K562 (cell line): ENCODE measurements around the gene FARP1. TPM values are rescaled to one million over a fixed set of nuclear protein-coding genes. Genes with fewer than 3 reads are reported as not detected.

Experiments used
- ATAC-seq: fragments of 200-7000 bp; cut with Tn5 transposase; 3 replicates; pipeline ENCODE4 v1.9.1; 2020; ENCODE audit warnings: moderate library complexity
- BruUV-seq: library from RNA; stranded (reverse); fragments of 400-500 nt; replicated peaks from 2 replicates; lab custom pipeline; 2021; lab: Mats Ljungman, UMichigan
- CTCF ChIA-PET: fragments of 300-600 bp; formaldehyde crosslinking; extraction: SDS; loops from one replicate; lab custom pipeline; 2021; ENCODE audit warnings: low intra/inter-chr PET ratio; lab: Yijun Ruan, JAX
- POLR2A ChIA-PET: fragments of 300-600, 350-650 bp; sonication (Branson Sonifier 250); formaldehyde crosslinking; extraction: SDS; loops from one replicate; lab custom pipeline; 2021; ENCODE audit warnings: antibody characterized with exemption, inconsistent platforms; lab: Yijun Ruan, JAX
- DNase-seq, 4 experiments: peaks; one replicate each; pipeline versions ENCODE4 v3.0.0 to v3.0.0-alpha.2; 2011 to 2018; ENCODE audit warnings: low spot score in 3 of 4, mixed read lengths in 3 of 4; ENCODE audit errors: extremely low read depth in 1 of 4
- FAIRE-seq: peaks from 2 replicates; lab custom pipeline; 2011; peaks lifted over from hg19 to GRCh38; lab: Jason Lieb, UNC
- H2AFZ ChIP-seq: 2 replicates; pipeline ENCODE4 v1.6.0; 2011; ENCODE audit warnings: low read depth, low read length, control low read depth, inconsistent platforms
- H3K27ac ChIP-seq: fragments of 200-600 bp; 3 replicates; pipeline ENCODE4 v1.8.0; 2011; ENCODE audit warnings: low read depth, mild to moderate bottlenecking, control low read depth, inconsistent platforms, low read length, moderate library complexity, mixed read lengths; ENCODE audit errors: extremely low read depth
- H3K27me3 ChIP-seq, 2 experiments: fragments of 300-600 bp in 1 of 2; 2 replicates in 1 of 2; 3 replicates in 1 of 2; pipeline versions ENCODE4 v1.6.0 to v1.8.0; 2011; ENCODE audit warnings: inconsistent platforms in 2 of 2, low read length in 2 of 2, mild to moderate bottlenecking in 1 of 2, mixed read lengths in 1 of 2, moderate library complexity in 1 of 2; ENCODE audit not compliant: control insufficient read depth in 2 of 2, insufficient read depth in 2 of 2
- H3K36me3 ChIP-seq: fragments of 300-600 bp; 3 replicates; pipeline ENCODE4 v1.8.0; 2011; ENCODE audit warnings: mild to moderate bottlenecking, low read length, inconsistent platforms; ENCODE audit not compliant: control insufficient read depth, insufficient read depth
- H3K4me1 ChIP-seq, 2 experiments: fragments of 200-600 bp in 1 of 2; replicated peaks in 1 of 2; 2 replicates in 1 of 2; 3 replicates in 1 of 2; pipeline versions ENCODE4 v1.5.1 to v1.8.0; 2011; ENCODE audit warnings: inconsistent platforms in 2 of 2, low read length in 2 of 2, mild to moderate bottlenecking in 1 of 2, mixed read lengths in 1 of 2, moderate library complexity in 1 of 2; ENCODE audit not compliant: control insufficient read depth in 2 of 2, insufficient read depth in 2 of 2
- H3K4me2 ChIP-seq: 2 replicates; pipeline ENCODE4 v1.6.1; 2011; ENCODE audit warnings: low read length, control low read depth, inconsistent platforms, mixed read lengths; ENCODE audit not compliant: insufficient read depth
- H3K4me3 ChIP-seq: fragments of 200-600 bp; sonication (generic), shearing (Covaris generic); 2 replicates; pipeline ENCODE4 v1.5.1; 2016; ENCODE audit warnings: control low read depth, inconsistent platforms
- H3K79me2 ChIP-seq: fragments of 200-600 bp; 3 replicates; pipeline ENCODE4 v1.8.0; 2011; ENCODE audit warnings: low read length, inconsistent platforms; ENCODE audit not compliant: control insufficient read depth, insufficient read depth
- H3K9ac ChIP-seq, 2 experiments: 2 replicates each; pipeline versions ENCODE4 v1.6.0 to v1.6.1; 2011; ENCODE audit warnings: low read depth in 2 of 2, low read length in 2 of 2, control low read depth in 1 of 2, inconsistent platforms in 1 of 2, mild to moderate bottlenecking in 1 of 2, mixed read lengths in 1 of 2; ENCODE audit not compliant: insufficient read depth in 1 of 2
- H3K9me1 ChIP-seq: one replicate; pipeline ENCODE4 v1.6.0; 2011; ENCODE audit warnings: inconsistent platforms, mild to moderate bottlenecking, low read length, moderate library complexity; ENCODE audit not compliant: control insufficient read depth, insufficient read depth
- H3K9me3 ChIP-seq: replicated peaks from 2 replicates; pipeline ENCODE4 v1.5.1; 2011; ENCODE audit warnings: low read depth, low read length, inconsistent platforms; ENCODE audit not compliant: control insufficient read depth, insufficient read depth
- H4K20me1 ChIP-seq: replicated peaks from 2 replicates; pipeline ENCODE4 v1.6.1; 2011; ENCODE audit warnings: low read length, inconsistent platforms, mixed read lengths; ENCODE audit not compliant: control insufficient read depth, insufficient read depth
- NR3C1 ChIP-seq: sonication (generic); formaldehyde crosslinking; IDR thresholded peaks from 2 replicates; pipeline ENCODE4 v1.8.1; 2022; ENCODE audit warnings: missing genetic modification reagents
- PCBP1 ChIP-seq: fragments of 200-400 bp; formaldehyde crosslinking; IDR thresholded peaks from 2 replicates; pipeline ENCODE4 v1.6.1; 2018; ENCODE audit warnings: mild to moderate bottlenecking, low read depth, low read length; ENCODE audit not compliant: poor library complexity, severe bottlenecking
- TAF15 ChIP-seq: fragments of 200-400 bp; formaldehyde crosslinking; IDR thresholded peaks from 2 replicates; pipeline ENCODE4 v1.6.1; 2017; ENCODE audit warnings: mild to moderate bottlenecking, low read depth, low read length, moderate library complexity
- ZNF277 ChIP-seq: fragments of 250-450 bp; sonication (Bioruptor Pico); IDR thresholded peaks from 2 replicates; pipeline ENCODE4 v1.8.0; 2022; ENCODE audit warnings: inconsistent platforms, mild to moderate bottlenecking, moderate library complexity, borderline replicate concordance
- ZNF445 ChIP-seq: fragments of 250-450 bp; sonication (Bioruptor Pico); IDR thresholded peaks from 2 replicates; pipeline ENCODE4 v1.4.0; 2020; ENCODE audit warnings: low read depth, mild to moderate bottlenecking, moderate library complexity
- ZNF644 ChIP-seq: fragments of 200-800 bp; sonication (Bioruptor generic); IDR thresholded peaks from 2 replicates; pipeline ENCODE4 v1.6.1; 2016; ENCODE audit warnings: low read depth, missing genetic modification characterization, missing compliant biosample characterization
- WGBS: fragments of 100-300 bp; shearing (Covaris generic); methylation state at CpG from one replicate; pipeline ENCODE4 v1.1.6; 2016; ENCODE audit warnings: low coverage, mixed read lengths; ENCODE audit not compliant: insufficient coverage; ENCODE audit errors: missing lambda C conversion rate; 5-methylcytosine and 5-hydroxymethylcytosine counted together
- in situ Hi-C: fragments of 300-500 bp; cut with MboI; formaldehyde crosslinking; loops from 4 replicates; pipeline ENCODE4 v1.15.0; 2018; ENCODE audit warnings: inconsistent platforms, mixed read lengths
- intact Hi-C: fragments of 100-400 bp; cut with micrococcal nuclease; formaldehyde crosslinking; loops from 2 replicates; pipeline ENCODE4 v1.14.2; 2022
- polyA plus RNA-seq, 8 experiments: library from polyadenylated mRNA; depleted of rRNA in 4 of 8; stranded (reverse) in 5 of 8; unstranded in 3 of 8; fragments of >200 nt; fragmentation: Nextera tagmentation in 2 of 8; fragmentation: Illumina TruSeq in 1 of 8; extraction: Ambion mirVana in 2 of 8; extraction: Trizol in 1 of 8; gene quantifications; 2 replicates each; pipeline versions ENCODE4 v1.2.1 to v1.2.3, GENCODE V29; 2011 to 2014; ENCODE audit warnings: inconsistent platforms in 1 of 8, missing spikeins in 1 of 8
- total RNA-seq, 7 experiments: library from RNA; depleted of rRNA in 6 of 7; stranded (reverse); fragments of >200 nt in 6 of 7; fragmentation: Illumina TruSeq in 2 of 7; extraction: Trizol in 2 of 7; gene quantifications; 2 replicates each; pipeline versions ENCODE4 v1.2.1 to v1.2.3, GENCODE V29; 2011 to 2021; ENCODE audit warnings: low replicate concordance in 1 of 7
- TF ChIP-seq, protein P1 (sequence below): sonication (generic); formaldehyde crosslinking; IDR thresholded peaks from 2 replicates; pipeline ENCODE4 v1.8.1; 2022; ENCODE audit warnings: missing genetic modification reagents

Gene FARP1
- total and polyA plus RNA-seq, 9 of the 15 experiments (the other 6 are each of a cell fraction or from before 2014, with no cell fraction given), result 0.03 to 0.29 (median 0.05) TPM; not detected in 3

GRCh38 chr13:98411013-98411412, 268.1 kb downstream of the FARP1 start:
- Histone ChIP-seq H3K9me3 (no peaks in the 10 kb centered on the region), H3K4me1 (no peaks in the 10 kb centered on the region), H3K27me3 (peaks cover 28 to 79% of the 10 kb centered on the region in 2 experiments), H3K9ac (no peak overlapping the region), H3K4me2 (no peak overlapping the region)
- no peak for TF ChIP-seq ZNF445 (CRISPR knock-in tag)
- no peak for TF ChIP-seq PCBP1
- no peak for TF ChIP-seq ZNF644 (tag)
- TF ChIP-seq, protein P1, sequence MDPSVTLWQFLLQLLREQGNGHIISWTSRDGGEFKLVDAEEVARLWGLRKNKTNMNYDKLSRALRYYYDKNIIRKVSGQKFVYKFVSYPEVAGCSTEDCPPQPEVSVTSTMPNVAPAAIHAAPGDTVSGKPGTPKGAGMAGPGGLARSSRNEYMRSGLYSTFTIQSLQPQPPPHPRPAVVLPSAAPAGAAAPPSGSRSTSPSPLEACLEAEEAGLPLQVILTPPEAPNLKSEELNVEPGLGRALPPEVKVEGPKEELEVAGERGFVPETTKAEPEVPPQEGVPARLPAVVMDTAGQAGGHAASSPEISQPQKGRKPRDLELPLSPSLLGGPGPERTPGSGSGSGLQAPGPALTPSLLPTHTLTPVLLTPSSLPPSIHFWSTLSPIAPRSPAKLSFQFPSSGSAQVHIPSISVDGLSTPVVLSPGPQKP, result no peak
- no peak for TF ChIP-seq ZNF277 (CRISPR knock-in tag)
- TF ChIP-seq NR3C1 (CRISPR knock-in tag), result no peak
- no peak for TF ChIP-seq TAF15
- TF ChIP-seq, all 486 proteins: peak for 0
- no peaks in the 10 kb centered on the region for H3K36me3 ChIP-seq
- DNase-seq (no peak), FAIRE-seq (no peak), ATAC-seq (no peak)
- POLR2A ChIA-PET, result interaction anchor here (1.2 kb wide), 1 partner anchor 11 kb away, joined by 4 read pairs; no protein-coding TSS in a partner anchor
- intact Hi-C loops (no loop called here), in situ Hi-C loops (no loop called here)
- H3K27ac ChIP-seq, result no peak overlapping the region
- no peaks in the 10 kb centered on the region for H4K20me1 ChIP-seq
- BruUV-seq, result no TSS peak
- CTCF ChIA-PET, result no interaction called here
- H2AFZ ChIP-seq, result no peak overlapping the region
- H3K4me3 ChIP-seq, result no peak overlapping the region
- H3K9me1 ChIP-seq, result no peaks in the 10 kb centered on the region
- H3K79me2 ChIP-seq, result no peaks in the 10 kb centered on the region
- 5% methylated on average over 5 of the region's 5 CpGs for WGBS
